Measurements from ENCODE around the gene RIPK4. TPM values are rescaled to one million over a fixed set of nuclear protein-coding genes. Genes with fewer than 3 reads are reported as not detected.

RIPK4 gene
- not detected in 2 replicates for polyA plus RNA-seq
- 0.23 and 0.24 TPM in 2 replicates for polyA minus RNA-seq

GRCh38 chr21:41766883-41767605 lies at the start of gene RIPK4:
Gene RIPK4, minus strand, starts transcription at chr21:41767052. Its CDS starts 11 bp downstream, at chr21:41767041.
- peak within 1 kb of the TSS; percentile 68 for H3K4me3 ChIP-seq (ENCODE audit: low read length)

GRCh38 chr21:41815652-41816582 lies 49.1 kb upstream of the RIPK4 start:
- H3K9me2 ChIP-seq (ENCODE audit: insufficient read depth, low read length): no peaks in the 10 kb centered on the region
- no peak overlapping the region for H3K4me3 ChIP-seq (ENCODE audit: low read length)
- H3K79me2 ChIP-seq (replicated peaks; ENCODE audit: insufficient read depth, low read length): no peaks in the 10 kb centered on the region
- H3K27me3 ChIP-seq (ENCODE audit: insufficient read depth, low read depth, low read length): no peaks in the 10 kb centered on the region
- no peaks in the 10 kb centered on the region for H3F3A ChIP-seq (ENCODE audit: insufficient read depth, low read length, poor library complexity, severe bottlenecking)
- no peak overlapping the region for H3K9ac ChIP-seq (ENCODE audit: low read length)
- no peak overlapping the region for H2AFZ ChIP-seq (ENCODE audit: low read depth, low read length)
- no peaks in the 10 kb centered on the region for H3K9me3 ChIP-seq (ENCODE audit: low read length)
- no peak overlapping the region for H3K4me2 ChIP-seq (ENCODE audit: low read length)
- H4K20me1 ChIP-seq (ENCODE audit: insufficient read depth): no peaks in the 10 kb centered on the region
- no peak overlapping the region for H3K27ac ChIP-seq (ENCODE audit: low read length)
- H3K36me3 ChIP-seq (ENCODE audit: insufficient read depth, low read length): no peaks in the 10 kb centered on the region
- TF ChIP-seq EP300 (conservative IDR thresholded peaks at IDR 0.05; ENCODE audit: poor library complexity, severe bottlenecking) (no peak), EZH2 (IDR thresholded peaks at IDR 0.05; ENCODE audit: borderline replicate concordance, insufficient read depth, low read length, poor library complexity, severe bottlenecking) (no peak), SMC3 (conservative IDR thresholded peaks at IDR 0.05; ENCODE audit: poor library complexity) (no peak), TAF1 (IDR thresholded peaks at IDR 0.05; ENCODE audit: low read depth) (no peak), MXI1 (conservative IDR thresholded peaks at IDR 0.05; ENCODE audit: poor library complexity, severe bottlenecking) (no peak)
- TF ChIP-seq, protein P1, sequence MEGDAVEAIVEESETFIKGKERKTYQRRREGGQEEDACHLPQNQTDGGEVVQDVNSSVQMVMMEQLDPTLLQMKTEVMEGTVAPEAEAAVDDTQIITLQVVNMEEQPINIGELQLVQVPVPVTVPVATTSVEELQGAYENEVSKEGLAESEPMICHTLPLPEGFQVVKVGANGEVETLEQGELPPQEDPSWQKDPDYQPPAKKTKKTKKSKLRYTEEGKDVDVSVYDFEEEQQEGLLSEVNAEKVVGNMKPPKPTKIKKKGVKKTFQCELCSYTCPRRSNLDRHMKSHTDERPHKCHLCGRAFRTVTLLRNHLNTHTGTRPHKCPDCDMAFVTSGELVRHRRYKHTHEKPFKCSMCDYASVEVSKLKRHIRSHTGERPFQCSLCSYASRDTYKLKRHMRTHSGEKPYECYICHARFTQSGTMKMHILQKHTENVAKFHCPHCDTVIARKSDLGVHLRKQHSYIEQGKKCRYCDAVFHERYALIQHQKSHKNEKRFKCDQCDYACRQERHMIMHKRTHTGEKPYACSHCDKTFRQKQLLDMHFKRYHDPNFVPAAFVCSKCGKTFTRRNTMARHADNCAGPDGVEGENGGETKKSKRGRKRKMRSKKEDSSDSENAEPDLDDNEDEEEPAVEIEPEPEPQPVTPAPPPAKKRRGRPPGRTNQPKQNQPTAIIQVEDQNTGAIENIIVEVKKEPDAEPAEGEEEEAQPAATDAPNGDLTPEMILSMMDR (IDR thresholded peaks at IDR 0.05; ENCODE audit: poor library complexity, severe bottlenecking): no peak

More at GRCh38 chr21:41766883-41767605, at the start of gene RIPK4:
- Histone ChIP-seq H3F3A (ENCODE audit: insufficient read depth, low read length, poor library complexity, severe bottlenecking) (no peaks in the 10 kb centered on the region), H2AFZ (ENCODE audit: low read depth, low read length) (no peak within 1 kb of the TSS), H3K9me2 (ENCODE audit: insufficient read depth, low read length) (no peaks in the 10 kb centered on the region), H3K4me2 (ENCODE audit: low read length) (no peak within 1 kb of the TSS), H3K79me2 (replicated peaks; ENCODE audit: insufficient read depth, low read length) (no peaks in the 10 kb centered on the region), H3K27me3 (ENCODE audit: insufficient read depth, low read depth, low read length) (peaks cover 95% of the 10 kb centered on the region), H3K27ac (ENCODE audit: low read length) (no peak within 1 kb of the TSS), H4K20me1 (ENCODE audit: insufficient read depth) (no peaks in the 10 kb centered on the region), H3K36me3 (ENCODE audit: insufficient read depth, low read length) (no peaks in the 10 kb centered on the region), H3K9me3 (ENCODE audit: low read length) (no peaks in the 10 kb centered on the region), H3K9ac (ENCODE audit: low read length) (peak within 1 kb of the TSS; percentile 38)
- TF ChIP-seq, protein P2, sequence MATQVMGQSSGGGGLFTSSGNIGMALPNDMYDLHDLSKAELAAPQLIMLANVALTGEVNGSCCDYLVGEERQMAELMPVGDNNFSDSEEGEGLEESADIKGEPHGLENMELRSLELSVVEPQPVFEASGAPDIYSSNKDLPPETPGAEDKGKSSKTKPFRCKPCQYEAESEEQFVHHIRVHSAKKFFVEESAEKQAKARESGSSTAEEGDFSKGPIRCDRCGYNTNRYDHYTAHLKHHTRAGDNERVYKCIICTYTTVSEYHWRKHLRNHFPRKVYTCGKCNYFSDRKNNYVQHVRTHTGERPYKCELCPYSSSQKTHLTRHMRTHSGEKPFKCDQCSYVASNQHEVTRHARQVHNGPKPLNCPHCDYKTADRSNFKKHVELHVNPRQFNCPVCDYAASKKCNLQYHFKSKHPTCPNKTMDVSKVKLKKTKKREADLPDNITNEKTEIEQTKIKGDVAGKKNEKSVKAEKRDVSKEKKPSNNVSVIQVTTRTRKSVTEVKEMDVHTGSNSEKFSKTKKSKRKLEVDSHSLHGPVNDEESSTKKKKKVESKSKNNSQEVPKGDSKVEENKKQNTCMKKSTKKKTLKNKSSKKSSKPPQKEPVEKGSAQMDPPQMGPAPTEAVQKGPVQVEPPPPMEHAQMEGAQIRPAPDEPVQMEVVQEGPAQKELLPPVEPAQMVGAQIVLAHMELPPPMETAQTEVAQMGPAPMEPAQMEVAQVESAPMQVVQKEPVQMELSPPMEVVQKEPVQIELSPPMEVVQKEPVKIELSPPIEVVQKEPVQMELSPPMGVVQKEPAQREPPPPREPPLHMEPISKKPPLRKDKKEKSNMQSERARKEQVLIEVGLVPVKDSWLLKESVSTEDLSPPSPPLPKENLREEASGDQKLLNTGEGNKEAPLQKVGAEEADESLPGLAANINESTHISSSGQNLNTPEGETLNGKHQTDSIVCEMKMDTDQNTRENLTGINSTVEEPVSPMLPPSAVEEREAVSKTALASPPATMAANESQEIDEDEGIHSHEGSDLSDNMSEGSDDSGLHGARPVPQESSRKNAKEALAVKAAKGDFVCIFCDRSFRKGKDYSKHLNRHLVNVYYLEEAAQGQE (IDR thresholded peaks at IDR 0.05; ENCODE audit: borderline replicate concordance): no peak
- TF ChIP-seq EP300 (conservative IDR thresholded peaks at IDR 0.05; ENCODE audit: poor library complexity, severe bottlenecking) (no peak), SMC3 (conservative IDR thresholded peaks at IDR 0.05; ENCODE audit: poor library complexity) (no peak), TAF1 (IDR thresholded peaks at IDR 0.05; ENCODE audit: low read depth) (no peak), EZH2 (IDR thresholded peaks at IDR 0.05; ENCODE audit: borderline replicate concordance, insufficient read depth, low read length, poor library complexity, severe bottlenecking) (peak; percentile 8), POLR2AphosphoS5 (IDR thresholded peaks at IDR 0.05) (no peak)
- TF ChIP-seq, protein P1 (IDR thresholded peaks at IDR 0.05; ENCODE audit: poor library complexity, severe bottlenecking): no peak
